ENCODE data around the gene SPCS1. TPM values are rescaled to one million over a fixed set of nuclear protein-coding genes. Genes with fewer than 3 reads are reported as not detected.
"Not testable (repeated sequence)": the region's sequence is repeated elsewhere in the genome, so short reads cannot be mapped to it uniquely, and the experiment has no call there.

SPCS1 gene
- total RNA-seq, 4 donors from 2014 or later = 67.3 to 95.3 (median 88.7) TPM

DNA sequence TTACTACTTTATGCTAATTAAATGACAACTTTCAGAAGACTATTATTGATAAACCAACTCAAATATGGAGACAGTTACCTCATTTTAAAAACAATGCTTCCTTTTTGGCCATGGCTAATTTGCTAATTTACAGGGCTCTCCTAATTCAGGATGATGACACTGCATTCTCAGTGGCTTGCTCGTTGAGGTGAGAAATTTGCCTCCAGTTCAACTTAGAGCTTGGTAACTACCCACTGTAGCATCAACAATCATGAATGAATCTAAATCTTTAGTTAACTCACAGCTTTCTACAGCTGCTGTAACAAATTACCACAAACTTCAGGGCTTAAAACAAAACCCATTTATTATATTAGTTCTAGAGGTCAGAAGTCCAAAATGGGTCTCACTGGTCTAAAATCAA lies 34.2 kb upstream of the SPCS1 start:
- 61% methylated on average over 1 of the region's 1 CpG for WGBS
- H3K27ac ChIP-seq (replicated peaks in 1 of 4) = peak overlapping the region; percentile 52 to 71 (median 56)
- H3K36me3 ChIP-seq = peaks cover 14 to 79% (median 63%) of the 10 kb centered on the region in 4 donors
- H3K4me3 ChIP-seq = no peak overlapping the region
- no peaks in the 10 kb centered on the region for H3K9me3 ChIP-seq
- H3K27me3 ChIP-seq = no peaks in the 10 kb centered on the region
- TF ChIP-seq POLR2AphosphoS5 (IDR thresholded peaks at IDR 0.05) (no peak), EP300 (IDR thresholded peaks at IDR 0.05) (no peak), POLR2A (IDR thresholded peaks at IDR 0.05; ENCODE audit: low read depth) (no peak)
- TF ChIP-seq, protein P1, sequence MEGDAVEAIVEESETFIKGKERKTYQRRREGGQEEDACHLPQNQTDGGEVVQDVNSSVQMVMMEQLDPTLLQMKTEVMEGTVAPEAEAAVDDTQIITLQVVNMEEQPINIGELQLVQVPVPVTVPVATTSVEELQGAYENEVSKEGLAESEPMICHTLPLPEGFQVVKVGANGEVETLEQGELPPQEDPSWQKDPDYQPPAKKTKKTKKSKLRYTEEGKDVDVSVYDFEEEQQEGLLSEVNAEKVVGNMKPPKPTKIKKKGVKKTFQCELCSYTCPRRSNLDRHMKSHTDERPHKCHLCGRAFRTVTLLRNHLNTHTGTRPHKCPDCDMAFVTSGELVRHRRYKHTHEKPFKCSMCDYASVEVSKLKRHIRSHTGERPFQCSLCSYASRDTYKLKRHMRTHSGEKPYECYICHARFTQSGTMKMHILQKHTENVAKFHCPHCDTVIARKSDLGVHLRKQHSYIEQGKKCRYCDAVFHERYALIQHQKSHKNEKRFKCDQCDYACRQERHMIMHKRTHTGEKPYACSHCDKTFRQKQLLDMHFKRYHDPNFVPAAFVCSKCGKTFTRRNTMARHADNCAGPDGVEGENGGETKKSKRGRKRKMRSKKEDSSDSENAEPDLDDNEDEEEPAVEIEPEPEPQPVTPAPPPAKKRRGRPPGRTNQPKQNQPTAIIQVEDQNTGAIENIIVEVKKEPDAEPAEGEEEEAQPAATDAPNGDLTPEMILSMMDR (IDR thresholded peaks at IDR 0.05) = no peak
- no peak for DNase-seq (ENCODE audit: extremely low spot score)
- intact Hi-C loops (cut with DNase I) = no loop called here
- peaks cover 12 to 23% (median 18%) of the 10 kb centered on the region in 4 donors for H3K4me1 ChIP-seq

DNA sequence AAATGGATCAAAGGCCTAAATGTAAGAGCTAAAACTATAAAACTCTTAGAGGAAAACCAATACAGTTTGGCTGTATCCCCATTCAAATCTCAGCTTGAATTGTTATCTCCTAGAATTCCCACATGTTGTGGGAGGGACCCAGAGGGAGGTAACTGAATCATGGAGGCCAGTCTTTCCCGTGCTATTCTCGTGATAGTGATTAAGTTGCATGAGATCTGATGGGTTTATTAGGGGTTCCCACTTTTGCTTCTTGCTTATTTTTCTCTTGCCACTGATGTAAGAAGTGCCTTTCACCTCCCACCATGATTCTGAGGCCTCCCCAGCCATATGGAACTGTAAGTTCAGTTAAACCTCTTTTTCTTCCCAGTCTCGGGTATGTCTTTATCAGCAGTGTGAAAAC lies 29.7 kb upstream of the SPCS1 start:
- peaks cover 36 to 92% (median 80%) of the 10 kb centered on the region in 4 donors for H3K36me3 ChIP-seq
- WGBS = 92% methylated on average over 3 of the region's 3 CpGs

DNA sequence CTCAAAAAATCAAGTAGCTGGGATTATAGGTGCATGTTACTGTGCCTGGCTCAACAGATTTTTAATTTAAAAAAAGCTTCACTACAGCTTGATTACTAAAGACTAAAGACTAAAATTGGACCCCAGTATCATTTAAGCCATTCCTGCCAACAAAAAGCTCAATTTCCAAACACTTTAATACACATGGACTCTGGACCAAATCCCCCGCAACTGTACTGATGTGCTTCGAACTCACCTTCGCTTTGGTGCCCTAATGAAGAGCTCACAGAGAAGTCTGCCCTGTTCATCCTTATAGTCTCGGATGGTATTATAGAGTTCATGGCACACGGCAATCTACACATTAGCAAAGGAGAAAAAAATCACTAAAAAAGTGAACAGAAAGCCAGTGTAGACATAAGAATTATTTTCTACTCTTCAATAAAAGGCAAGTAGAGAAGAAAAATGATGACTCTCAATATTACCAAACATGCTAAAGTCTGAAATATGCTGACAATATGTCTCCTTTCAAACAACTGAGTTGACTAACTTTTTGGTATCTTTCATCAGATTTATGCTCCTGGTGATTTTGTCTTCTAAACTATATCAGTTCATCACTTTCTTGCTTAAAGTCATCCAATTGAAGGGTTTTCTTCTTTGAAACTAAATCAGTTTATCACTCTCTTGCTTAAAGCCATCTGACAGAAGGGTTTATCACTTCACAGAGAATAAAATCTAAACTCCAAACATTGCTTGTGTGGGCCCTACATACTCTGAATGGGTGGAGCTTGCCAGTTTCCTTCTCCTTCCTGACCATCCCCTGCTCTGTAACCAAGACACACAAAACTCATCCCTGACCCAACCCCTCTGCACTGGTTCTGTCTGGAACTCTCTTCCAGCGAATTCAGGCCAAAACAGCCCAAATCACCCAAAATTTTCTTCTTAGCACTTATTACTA lies 27.4 kb upstream of the SPCS1 start:
- Histone ChIP-seq H3K27me3 (no peaks in the 10 kb centered on the region), H3K9me3 (no peaks in the 10 kb centered on the region), H3K4me1 (peaks cover 28 to 35% (median 30%) of the 10 kb centered on the region in 4 donors), H3K4me3 (no peak overlapping the region), H3K36me3 (peaks cover 36 to 68% (median 58%) of the 10 kb centered on the region in 4 donors), H3K27ac (replicated peaks in 1 of 4) (no peak overlapping the region)
- TF ChIP-seq EP300 (IDR thresholded peaks at IDR 0.05) = no peak
- WGBS = 93% methylated on average over 6 of the region's 6 CpGs
- no peak for DNase-seq (ENCODE audit: extremely low spot score)
- intact Hi-C loops (cut with DNase I) = no loop called here

More for the DNA sequence above, 29.7 kb upstream of the SPCS1 start:
- H3K27ac ChIP-seq (replicated peaks in 1 of 4); DNase-seq (ENCODE audit: extremely low spot score); intact Hi-C loops (cut with DNase I); H3K27me3 ChIP-seq; H3K4me3 ChIP-seq; H3K9me3 ChIP-seq: not testable (repeated sequence)
- H3K4me1 ChIP-seq = peaks cover 10 to 17% (median 12%) of the 10 kb centered on the region in 4 donors

DNA sequence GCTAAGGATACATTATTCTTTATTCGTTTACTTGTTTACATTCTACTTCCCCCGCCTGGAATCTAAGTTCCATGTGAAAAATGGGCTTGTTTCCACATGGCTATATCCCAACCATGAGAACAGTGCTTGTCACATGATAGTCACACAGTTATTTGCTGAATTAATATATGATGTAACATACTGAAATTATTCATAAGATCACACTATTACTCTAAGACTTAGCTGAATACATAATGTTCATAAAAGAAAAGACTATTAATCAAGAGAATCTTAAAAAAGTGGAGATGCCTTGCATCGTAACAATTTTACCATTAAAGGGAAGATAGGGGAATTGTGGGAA lies 26.7 kb upstream of the SPCS1 start:
- peaks cover 33 to 41% (median 36%) of the 10 kb centered on the region in 4 donors for H3K4me1 ChIP-seq
- no peaks in the 10 kb centered on the region for H3K27me3 ChIP-seq
- DNase-seq (ENCODE audit: extremely low spot score) = no peak
- peaks cover 36 to 62% (median 54%) of the 10 kb centered on the region in 4 donors for H3K36me3 ChIP-seq
- TF ChIP-seq EP300 (IDR thresholded peaks at IDR 0.05) (no peak), POLR2A (IDR thresholded peaks at IDR 0.05; ENCODE audit: low read depth) (no peak), POLR2AphosphoS5 (IDR thresholded peaks at IDR 0.05) (no peak)
- TF ChIP-seq, protein P1 (IDR thresholded peaks at IDR 0.05) = no peak
- no peak overlapping the region for H3K4me3 ChIP-seq
- H3K27ac ChIP-seq (replicated peaks in 1 of 4) = no peak overlapping the region
- 84% methylated on average over 3 of the region's 3 CpGs for WGBS
- intact Hi-C loops (cut with DNase I) = no loop called here
- H3K9me3 ChIP-seq = no peaks in the 10 kb centered on the region

DNA sequence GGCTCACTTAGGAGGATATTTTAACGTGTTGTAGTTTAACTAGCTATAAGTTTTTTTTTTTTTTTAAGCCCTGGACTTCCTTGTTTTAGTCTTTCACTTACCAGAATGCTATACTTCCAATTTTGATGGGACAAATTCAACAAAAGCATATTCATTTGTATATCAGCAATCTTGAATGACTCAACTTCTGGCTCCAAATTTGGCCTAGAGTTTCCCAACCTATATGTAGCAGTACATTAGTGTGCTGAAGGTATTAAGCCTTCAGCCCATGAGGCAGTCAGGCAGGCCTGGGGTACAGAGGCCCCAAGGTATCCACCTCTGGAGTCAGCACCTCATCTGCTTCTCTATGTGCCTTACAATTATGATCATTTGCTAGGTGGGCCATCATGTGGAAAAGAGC lies 26.1 kb upstream of the SPCS1 start:
- Histone ChIP-seq H3K4me3 (no peak overlapping the region), H3K9me3 (no peaks in the 10 kb centered on the region), H3K36me3 (peaks cover 34 to 57% (median 48%) of the 10 kb centered on the region in 4 donors), H3K27ac (replicated peaks in 1 of 4) (no peak overlapping the region), H3K27me3 (no peaks in the 10 kb centered on the region), H3K4me1 (peaks cover 40 to 47% (median 42%) of the 10 kb centered on the region in 4 donors)
- no peak for DNase-seq (ENCODE audit: extremely low spot score)
- TF ChIP-seq EP300 (IDR thresholded peaks at IDR 0.05) (no peak), POLR2A (IDR thresholded peaks at IDR 0.05; ENCODE audit: low read depth) (no peak), POLR2AphosphoS5 (IDR thresholded peaks at IDR 0.05) (no peak)
- TF ChIP-seq, protein P1 (IDR thresholded peaks at IDR 0.05) = no peak
- 66% methylated on average over 1 of the region's 1 CpG for WGBS
- intact Hi-C loops (cut with DNase I) = loop anchor here (10.0 kb wide), 1 partner anchor 205 kb away; no protein-coding TSS in a partner anchor

Measured in esophagus muscularis mucosa (tissue), 4 donors.